GM12878 (cell line): ENCODE measurements around the gene UBTF. TPM values are rescaled to one million over a fixed set of nuclear protein-coding genes. Genes with fewer than 3 reads are reported as not detected.

Source experiments
- ATAC-seq: fragments of 200-7000 bp; cut with Tn5 transposase; 3 replicates; pipeline ENCODE4 v1.9.1; 2020; ENCODE audit warnings: mild to moderate bottlenecking, moderate library complexity
- BruUV-seq: library from RNA; stranded (reverse); fragments of 400-500 nt; replicated peaks from 2 replicates; lab custom pipeline; 2021; lab: Mats Ljungman, UMichigan
- CTCF ChIA-PET: fragments of 300-600 bp; sonication (Branson Sonifier 250); formaldehyde crosslinking; extraction: SDS; loops from one replicate; lab custom pipeline; 2021; ENCODE audit warnings: inconsistent platforms; lab: Yijun Ruan, JAX
- POLR2A ChIA-PET: fragments of 350-600 bp; formaldehyde crosslinking; extraction: SDS; loops from one replicate; lab custom pipeline; 2021; ENCODE audit warnings: inconsistent platforms; lab: Charles Lee
- RAD21 ChIA-PET: fragments of 300-600 bp; sonication (Branson Sonifier 250); formaldehyde crosslinking; loops from one replicate; lab custom pipeline; 2023; ENCODE audit warnings: antibody characterized with exemption; ENCODE audit not compliant: unreplicated experiment; lab: Charles Lee
- SMC1A ChIA-PET: fragments of 300-600 bp; sonication (Branson Sonifier 250); formaldehyde crosslinking; loops from one replicate; lab custom pipeline; 2023; ENCODE audit not compliant: unreplicated experiment, uncharacterized antibody; lab: Charles Lee
- DNase-seq: peaks from one replicate; pipeline ENCODE4 v3.0.0-alpha.2; 2011; ENCODE audit warnings: low read depth, low spot score
- FAIRE-seq: peaks from 3 replicates; lab custom pipeline; 2011; peaks lifted over from hg19 to GRCh38; lab: Jason Lieb, UNC
- H2AFZ ChIP-seq: 2 replicates; pipeline ENCODE4 v1.6.0; 2011; ENCODE audit warnings: low read depth, low read length, control low read depth; ENCODE audit not compliant: control insufficient read depth
- H3K27ac ChIP-seq: 2 replicates; pipeline ENCODE4 v1.5.1; 2011; ENCODE audit warnings: control low read depth; ENCODE audit not compliant: control insufficient read depth, insufficient read depth
- H3K27me3 ChIP-seq, 2 experiments: replicated peaks in 1 of 2; 2 replicates each; pipeline versions ENCODE4 v1.6.0 to v1.6.1; 2011; ENCODE audit warnings: low read length in 1 of 2; ENCODE audit not compliant: control insufficient read depth in 2 of 2, insufficient read depth in 2 of 2
- H3K36me3 ChIP-seq, 2 experiments: 2 replicates each; pipeline ENCODE4 v1.5.1; 2011; ENCODE audit warnings: low read length in 1 of 2; ENCODE audit not compliant: control insufficient read depth in 2 of 2, insufficient read depth in 2 of 2
- H3K4me1 ChIP-seq: 2 replicates; pipeline ENCODE4 v1.6.1; 2011; ENCODE audit warnings: mild to moderate bottlenecking, low read length, moderate library complexity, mixed read lengths; ENCODE audit not compliant: control insufficient read depth, insufficient read depth
- H3K4me2 ChIP-seq: 2 replicates; pipeline ENCODE4 v1.6.0; 2011; ENCODE audit warnings: control low read depth; ENCODE audit not compliant: control insufficient read depth, insufficient read depth
- H3K4me3 ChIP-seq: fragments of 200-600 bp; sonication (generic); 2 replicates; pipeline ENCODE4 v1.5.1; 2016
- H3K79me2 ChIP-seq: 2 replicates; pipeline ENCODE4 v1.6.0; 2011; ENCODE audit warnings: low read length; ENCODE audit not compliant: control insufficient read depth, insufficient read depth
- H3K9ac ChIP-seq: 2 replicates; pipeline ENCODE4 v1.8.0; 2011; ENCODE audit warnings: low read length, control low read depth, mixed read lengths; ENCODE audit not compliant: control insufficient read depth, insufficient read depth
- H3K9me3 ChIP-seq: replicated peaks from 3 replicates; pipeline ENCODE4 v1.5.1; 2011; ENCODE audit warnings: mild to moderate bottlenecking, low read length; ENCODE audit not compliant: control insufficient read depth, insufficient read depth
- H4K20me1 ChIP-seq: 2 replicates; pipeline ENCODE4 v1.6.0; 2011; ENCODE audit not compliant: control insufficient read depth, insufficient read depth
- HDGF ChIP-seq: fragments of 450-650 bp; IDR thresholded peaks from 2 replicates; pipeline ENCODE4 v1.6.1; 2016; ENCODE audit warnings: antibody characterized with exemption
- MLLT1 ChIP-seq: fragments of 450-650 bp; IDR thresholded peaks from 2 replicates; pipeline ENCODE4 v1.6.1; 2016; ENCODE audit warnings: mild to moderate bottlenecking
- PAX8 ChIP-seq: fragments of 450-650 bp; IDR thresholded peaks from 2 replicates; pipeline ENCODE4 v1.6.1; 2017; ENCODE audit warnings: mild to moderate bottlenecking, moderate library complexity
- PML ChIP-seq: IDR thresholded peaks from 2 replicates; pipeline ENCODE4 v1.6.1; 2012; ENCODE audit warnings: low read length, inconsistent platforms
- POLR2AphosphoS5 ChIP-seq: IDR thresholded peaks from 2 replicates; pipeline ENCODE4 v1.6.1; 2011; ENCODE audit warnings: mild to moderate bottlenecking, low read length, inconsistent platforms
- RBBP5 ChIP-seq: fragments of 200-600 bp; sonication (generic); conservative IDR thresholded peaks from 2 replicates; pipeline ENCODE4 v1.6.1; 2016
- RELB ChIP-seq: fragments of 450-650 bp; IDR thresholded peaks from 2 replicates; pipeline ENCODE4 v1.6.1; 2017; ENCODE audit warnings: low read depth, mild to moderate bottlenecking, moderate library complexity
- RUNX3 ChIP-seq: IDR thresholded peaks from 2 replicates; pipeline ENCODE4 v1.6.1; 2012; ENCODE audit warnings: low read length, inconsistent platforms
- WGBS: methylation state at CpG from one replicate; pipeline ENCODE4 v1.1.6; 2016; ENCODE audit warnings: low lambda C conversion rate; ENCODE audit not compliant: insufficient replicate concordance, insufficient coverage; ENCODE audit errors: missing lambda C conversion rate; 5-methylcytosine and 5-hydroxymethylcytosine counted together
- in situ Hi-C: fragments of 300-500 bp; cut with MboI; formaldehyde crosslinking; loops from 9 replicates; pipeline ENCODE4 v1.14.3; 2018; ENCODE audit warnings: mixed read lengths
- intact Hi-C: fragments of 100-400 bp; cut with micrococcal nuclease; formaldehyde crosslinking; loops from one replicate; pipeline ENCODE4 v1.14.2; 2022; ENCODE audit not compliant: unreplicated experiment
- polyA plus RNA-seq, 11 experiments: library from polyadenylated mRNA; depleted of rRNA in 4 of 11; unstranded in 6 of 11; stranded (reverse) in 5 of 11; fragments of >200 nt; fragmentation: Nextera tagmentation in 4 of 11; fragmentation: Illumina TruSeq in 1 of 11; extraction: Ambion mirVana in 4 of 11; extraction: Trizol in 1 of 11; gene quantifications; 1 replicate in 1 of 11; 2 replicates in 10 of 11; pipeline versions ENCODE4 v1.2.1 to v1.2.3, GENCODE V29; 2011 to 2016; ENCODE audit warnings: inconsistent platforms in 2 of 11, missing spikeins in 2 of 11, low read depth in 1 of 11
- total RNA-seq, 4 experiments: library from RNA; depleted of rRNA in 3 of 4; stranded (reverse); fragments of >200 nt in 3 of 4; fragmentation: Illumina TruSeq in 1 of 4; extraction: Trizol in 1 of 4; gene quantifications; 2 replicates each; pipeline versions ENCODE4 v1.2.1 to v1.2.3, GENCODE V29; 2013 to 2021

The UBTF gene
- total and polyA plus RNA-seq, 10 of the 15 experiments (the other 5 are each of a cell fraction or from before 2014, with no cell fraction given) = 2.2 to 124 (median 79.6) TPM

DNA sequence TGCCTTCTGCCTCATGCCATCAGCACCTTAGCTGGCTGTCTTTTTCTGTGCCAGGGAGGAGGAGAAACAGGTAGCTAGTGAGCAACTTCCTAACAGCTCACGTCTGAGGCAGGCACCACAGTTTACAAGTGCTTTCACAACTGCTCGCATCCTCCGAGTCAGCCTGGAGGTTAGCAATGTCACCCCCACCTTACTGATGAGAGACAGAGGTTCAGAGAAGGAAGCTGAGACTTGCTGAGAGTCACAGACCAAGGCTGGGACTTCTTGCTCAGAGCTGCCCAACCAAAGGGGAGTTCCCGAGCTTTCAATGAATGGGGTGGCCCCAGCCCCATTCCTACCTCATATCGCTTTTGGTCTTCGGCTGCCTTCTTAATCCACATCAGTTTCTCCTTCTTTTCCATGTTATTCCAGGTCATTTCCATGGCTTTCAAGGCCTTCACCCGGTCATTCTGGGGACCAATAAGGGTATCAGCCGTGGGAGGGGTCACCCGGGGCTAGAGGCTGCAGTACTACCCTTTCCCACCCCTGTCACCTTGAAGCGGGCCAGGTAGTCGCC, 9.6 kb downstream of the UBTF start:
- Histone ChIP-seq H3K27me3 (no peaks in the 10 kb centered on the region), H3K79me2 (peaks cover 6% of the 10 kb centered on the region), H3K36me3 (peaks cover 36 to 47% of the 10 kb centered on the region in 2 experiments; a peak in 3 of 4 replicates), H4K20me1 (peaks cover 2% of the 10 kb centered on the region; the same call in 1 of the 2 replicates), H3K27ac (peak overlapping the region; percentile 82), H3K9me3 (no peaks in the 10 kb centered on the region), H3K4me3 (peak overlapping the region; percentile 54; the same call in 1 of the 2 replicates), H2AFZ (peak overlapping the region; percentile 33; the same call in 1 of the 2 replicates), H3K9ac (peak overlapping the region; percentile 73), H3K4me1 (peaks cover 19% of the 10 kb centered on the region), H3K4me2 (peak overlapping the region; percentile 83)
- ATAC-seq (peak; percentile 66), DNase-seq (no peak), FAIRE-seq (peak; percentile 56)
- SMC1A ChIA-PET = interaction anchor here (0.6 to 3.1 kb wide), 27 partner anchors 8 to 156 kb away, joined by 3 to 38 read pairs (median 5); partner anchors contain the start of genes GRN and TMUB2
- TF ChIP-seq PAX8 (no peak), RUNX3 (peak; percentile 21; the same call in 1 of the 2 replicates), MLLT1 (peak; percentile 33; the same call in 1 of the 2 replicates), PML (peak; percentile 78), HDGF (peak; percentile 90), RBBP5 (no peak), RELB (peak; percentile 46; the same call in 1 of the 2 replicates), POLR2AphosphoS5 (peak; percentile 20; the same call in 1 of the 2 replicates)
- BruUV-seq = TSS peak; percentile 14
- CTCF ChIA-PET = interaction anchor here (0.5 to 7.0 kb wide), 49 partner anchors 8 to 972 kb away, joined by 3 to 135 read pairs (median 4); partner anchors contain the start of genes ASB16, ATXN7L3, FAM171A2 and GRN
- RAD21 ChIA-PET = interaction anchor here (0.6 to 3.7 kb wide), 27 partner anchors 9 to 996 kb away, joined by 3 to 46 read pairs (median 4); partner anchors contain the start of genes ATXN7L3, GRN, HROB and SLC25A39
- in situ Hi-C loops (loop anchor here (25.0 kb wide), 1 partner anchor 302 kb away; the partner anchor contains the start of gene GPATCH8), intact Hi-C loops (loop anchor here (1.0 to 10.0 kb wide), 2 partner anchors 121 to 295 kb away; partner anchors contain the start of gene GPATCH8)
- WGBS = 7% methylated on average over 11 of the region's 11 CpGs
- POLR2A ChIA-PET = interaction anchor here (0.7 to 2.6 kb wide), 14 partner anchors 8 to 137 kb away, joined by 3 to 16 read pairs (median 7); partner anchors contain the start of genes ATXN7L3, GRN, SLC25A39 and TMUB2
